A204.1 (cell line): ENCODE data around the gene PDE7B.

ENCODE experiments used
- FAIRE-seq: peaks from 2 replicates; lab custom pipeline; 2012; peaks lifted over from hg19 to GRCh38; lab: Jason Lieb, UNC

Gene PDE7B

DNA sequence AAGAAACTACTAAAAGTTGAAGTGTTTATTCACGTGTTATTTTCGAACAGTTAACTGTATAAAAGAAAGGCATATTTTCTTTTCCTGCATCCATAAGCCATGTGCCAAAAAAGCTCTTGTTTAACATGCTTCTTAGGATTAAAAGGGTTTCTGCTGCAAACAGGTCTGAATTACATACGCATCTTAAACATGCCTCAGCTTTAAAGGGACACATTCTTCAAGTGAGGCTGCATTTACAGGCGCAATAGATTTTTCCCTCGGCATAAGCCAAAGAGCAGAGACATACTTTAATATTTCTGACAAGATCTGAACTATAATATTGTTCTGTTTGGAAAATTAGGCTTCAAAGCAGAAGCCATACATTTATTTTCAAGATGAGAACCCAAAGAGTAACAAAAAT is 39.4 kb downstream of the PDE7B start:
- no peak for FAIRE-seq

DNA sequence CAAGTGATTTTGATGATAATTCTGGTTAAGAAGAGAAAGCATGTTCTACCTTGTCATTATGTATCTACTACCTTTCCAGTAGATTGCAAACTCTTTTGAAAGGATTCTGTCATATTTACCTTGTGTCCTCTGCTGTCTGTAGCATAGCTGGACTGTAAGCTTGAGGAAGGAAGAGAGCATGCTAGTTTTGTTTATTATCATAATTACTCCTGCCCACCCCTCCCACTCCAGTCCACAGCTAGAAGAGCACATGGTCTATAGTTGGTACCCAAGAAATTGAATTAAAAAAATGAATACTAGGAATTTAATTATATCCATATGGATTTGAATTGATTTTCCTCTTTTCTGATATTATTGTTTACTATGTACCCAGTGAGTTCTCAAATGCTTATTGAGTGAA is 40.2 kb downstream of the PDE7B start:
- no peak for FAIRE-seq

DNA sequence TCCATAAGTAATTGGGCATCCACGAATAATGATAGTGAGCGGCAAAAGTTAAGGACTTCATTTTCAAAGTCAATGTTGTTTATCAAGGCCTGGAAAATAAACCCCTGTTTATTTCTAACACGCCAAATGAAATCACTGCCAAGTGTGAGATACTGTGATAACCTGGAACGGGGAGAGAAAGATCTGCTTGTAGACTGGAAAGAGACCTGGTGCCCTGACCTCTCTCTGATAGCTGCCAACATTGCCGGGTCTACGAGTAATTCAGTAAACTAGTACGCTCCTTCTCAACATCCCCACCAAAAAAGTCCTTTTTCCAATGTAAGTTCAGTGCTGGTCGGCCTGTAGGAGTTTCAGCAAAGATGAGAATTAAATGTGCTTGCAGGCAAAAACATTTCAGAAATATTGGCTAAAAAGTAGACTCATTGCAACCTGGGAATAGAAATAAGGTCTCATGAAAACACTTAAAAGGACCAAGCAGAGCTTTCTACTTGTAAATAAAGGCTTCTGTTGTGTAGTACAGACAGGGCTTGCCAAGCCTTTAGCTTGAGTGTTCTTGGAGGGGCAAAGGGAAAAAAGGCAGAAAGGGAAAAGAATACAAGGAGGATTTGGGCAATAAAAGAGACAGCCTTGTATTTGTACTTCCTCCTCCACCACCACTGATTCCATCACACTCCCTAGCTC is 43.9 kb downstream of the PDE7B start:
- FAIRE-seq, result no peak

DNA sequence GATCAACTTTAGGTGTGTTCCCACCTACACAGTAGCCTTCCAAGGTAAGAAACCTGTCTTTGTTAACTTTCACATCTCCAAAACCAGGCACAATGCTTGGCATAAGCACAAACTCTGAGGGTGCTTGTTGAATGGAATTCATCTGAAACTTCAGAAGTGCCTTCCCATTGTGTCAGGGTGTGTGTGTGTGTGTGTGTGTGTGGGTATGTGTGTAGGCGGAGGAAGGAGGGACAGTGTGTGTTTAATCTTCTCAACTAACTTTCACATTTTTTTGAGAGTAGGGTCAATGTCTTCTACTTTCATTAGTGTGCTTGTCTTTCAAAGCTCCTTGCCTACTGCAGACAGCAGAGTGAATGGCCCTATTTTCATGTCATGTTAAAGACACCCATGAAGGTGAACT is 45.6 kb downstream of the PDE7B start:
- no peak for FAIRE-seq

DNA sequence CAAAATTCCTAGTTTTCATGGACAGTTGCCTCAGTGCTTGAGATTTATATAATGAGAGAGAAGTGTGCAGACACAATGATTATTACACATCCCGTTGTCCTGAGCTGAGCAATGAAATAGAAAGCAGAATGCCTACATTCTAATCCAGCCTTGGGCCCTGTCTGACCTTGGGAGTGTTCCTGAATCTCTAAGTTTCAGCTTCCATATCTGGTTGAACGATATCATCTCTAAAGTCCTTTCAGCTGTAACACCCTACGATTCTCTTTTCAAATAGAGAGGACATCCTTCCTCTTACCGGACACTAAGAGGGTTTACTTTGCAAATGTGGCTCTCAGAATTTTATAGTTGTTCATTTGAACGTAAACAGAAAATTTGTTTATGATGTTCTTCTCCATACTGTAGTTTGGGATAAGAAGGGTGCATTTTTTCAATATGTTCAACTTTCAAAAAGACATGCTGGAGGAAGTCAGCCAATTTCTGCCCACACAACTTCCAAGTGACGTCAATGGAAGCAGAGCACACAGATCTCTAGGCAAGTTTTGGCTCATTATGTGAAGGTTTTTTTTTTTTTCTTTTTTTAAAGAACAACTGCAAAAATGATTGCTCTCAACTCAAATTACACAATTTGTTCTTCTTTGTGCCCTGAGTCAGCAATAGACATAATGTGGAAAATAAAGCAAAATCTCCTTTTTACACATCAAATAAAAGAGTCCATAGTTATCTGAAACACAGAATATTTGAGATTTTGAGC is 50.4 kb downstream of the PDE7B start:
- no peak for FAIRE-seq

DNA sequence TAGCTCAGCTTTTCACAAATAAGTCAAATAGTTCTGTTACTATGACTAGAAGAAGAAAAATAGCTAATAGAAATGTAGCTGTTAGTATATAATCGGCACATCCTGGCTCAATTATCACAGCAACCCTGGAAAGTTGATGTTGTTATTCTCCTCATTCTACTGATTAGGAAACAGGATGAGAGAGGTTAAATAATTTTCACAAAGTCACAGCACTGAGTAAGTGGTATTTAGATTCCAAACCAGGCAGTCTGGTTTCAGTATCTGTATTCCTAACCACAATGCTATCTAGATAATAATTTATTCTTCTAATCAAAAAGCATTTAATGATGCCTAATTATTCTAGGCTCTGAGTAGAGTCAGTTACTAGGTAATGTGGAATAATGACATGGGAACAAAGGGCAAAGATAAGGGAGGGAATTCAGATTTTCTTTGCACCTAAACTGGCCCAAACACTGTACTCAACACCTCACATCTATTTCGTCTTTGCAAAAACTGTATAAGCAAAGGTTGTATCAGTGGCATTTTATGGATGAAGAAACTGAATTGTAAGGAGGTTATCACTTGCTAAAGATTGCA is 51.3 kb downstream of the PDE7B start:
- no peak for FAIRE-seq

GRCh38 chr6:135904666-135905065 is 53.2 kb downstream of the PDE7B start:
- FAIRE-seq, result no peak

- no peak for FAIRE-seq
Measured at GRCh38 chr6:135905604-135906300, 54.3 kb downstream of the PDE7B start.

DNA sequence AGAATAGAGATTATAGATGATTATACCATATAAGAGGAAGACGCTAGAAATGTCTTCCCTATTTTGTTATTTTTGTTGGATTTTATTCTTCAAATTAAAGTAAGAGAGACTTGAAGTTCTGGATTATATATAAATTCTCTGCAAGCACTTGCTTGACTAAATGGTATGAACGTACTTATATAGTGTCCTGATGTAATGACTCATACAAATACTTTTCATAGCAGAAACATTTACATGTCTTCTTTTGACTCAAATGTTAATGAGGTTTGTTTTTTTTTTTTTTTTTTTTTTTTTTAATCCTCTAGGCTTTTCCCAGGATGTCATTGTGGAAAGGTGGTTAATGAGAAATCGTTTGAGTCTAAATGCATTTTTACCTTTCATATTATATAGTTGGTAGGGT is 55.0 kb downstream of the PDE7B start:
- FAIRE-seq, result no peak

- no peak for FAIRE-seq
Measured at GRCh38 chr6:135906972-135907465, 55.5 kb downstream of the PDE7B start.

GRCh38 chr6:135909737-135910387 is 58.4 kb downstream of the PDE7B start:
- no peak for FAIRE-seq

DNA sequence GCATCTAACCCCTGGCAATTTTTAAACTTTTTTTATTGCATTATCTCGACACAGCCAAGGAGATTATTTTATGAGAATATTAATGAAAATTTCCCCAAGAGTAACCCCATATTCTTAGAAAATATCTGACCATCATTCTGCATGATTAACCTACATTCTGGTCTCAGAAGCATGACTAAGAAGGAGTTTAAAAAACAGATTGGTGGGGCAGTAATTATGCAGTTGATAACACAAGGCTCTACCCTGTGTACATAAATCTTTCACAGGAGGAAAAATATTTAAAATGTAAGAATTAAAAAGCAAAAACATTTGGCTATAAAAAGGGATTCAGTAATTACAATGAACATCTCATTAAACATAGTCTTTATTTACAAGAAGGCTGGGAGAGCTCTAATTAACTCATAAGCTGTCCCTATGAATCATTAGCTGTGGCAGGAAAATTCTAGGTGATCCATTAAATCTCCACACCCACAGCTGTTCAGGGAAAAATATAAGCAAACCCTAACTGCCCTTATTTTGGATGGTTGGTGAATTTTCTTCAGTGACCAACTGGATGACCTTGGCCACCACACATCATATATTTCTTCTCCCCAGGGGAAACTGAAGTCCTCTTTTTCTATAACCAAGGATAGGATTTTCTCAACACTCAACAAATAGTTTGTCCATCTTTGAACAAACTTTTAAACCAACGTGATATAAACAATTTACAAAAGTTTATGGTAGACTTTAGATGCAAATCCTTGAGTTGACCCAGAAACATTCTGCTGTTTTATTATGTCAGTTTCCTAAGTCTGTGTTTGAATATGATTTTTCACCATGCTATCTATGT is 59.5 kb downstream of the PDE7B start:
- FAIRE-seq, result no peak

DNA sequence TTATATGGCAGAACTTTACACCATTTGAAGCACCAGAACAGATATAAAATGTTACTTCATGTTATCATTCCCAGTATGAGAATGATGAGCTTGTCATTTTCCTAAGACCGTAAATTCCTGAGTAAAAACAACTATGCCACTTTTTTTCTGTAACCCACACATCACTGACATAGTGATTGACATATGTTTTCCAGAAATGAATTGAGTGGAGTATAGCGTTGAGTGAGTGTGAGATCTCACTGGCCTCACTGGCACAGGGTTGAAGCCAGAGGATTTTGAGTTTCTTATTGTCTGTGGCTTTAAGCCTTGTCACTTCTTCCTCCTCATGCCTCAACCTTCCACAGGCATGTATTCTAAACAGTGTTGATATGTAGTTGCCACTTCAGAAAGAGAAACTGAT is 62.3 kb downstream of the PDE7B start:
- no peak for FAIRE-seq

- no peak for FAIRE-seq
Measured at GRCh38 chr6:135919026-135919425, 67.5 kb downstream of the PDE7B start.

DNA sequence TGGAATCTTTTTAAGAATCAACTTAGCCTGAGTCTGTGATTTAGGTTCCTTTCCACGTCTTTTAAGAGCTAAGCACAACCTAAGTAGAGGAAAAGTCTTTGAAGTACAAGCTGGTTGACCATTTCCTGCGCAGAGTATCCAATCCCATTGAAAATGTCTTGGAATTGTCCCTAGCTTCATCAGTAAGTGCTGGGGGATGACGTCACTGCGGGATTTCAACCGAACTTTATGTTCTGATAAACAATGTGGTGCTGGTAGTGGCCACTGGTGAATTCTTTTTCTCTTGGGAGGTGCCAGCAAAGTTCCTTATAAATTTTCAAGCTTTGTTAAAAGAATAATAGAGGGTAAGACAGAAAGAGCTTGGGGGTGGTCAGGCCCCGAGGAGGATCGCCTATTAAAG is 69.2 kb downstream of the PDE7B start:
- no peak for FAIRE-seq

DNA sequence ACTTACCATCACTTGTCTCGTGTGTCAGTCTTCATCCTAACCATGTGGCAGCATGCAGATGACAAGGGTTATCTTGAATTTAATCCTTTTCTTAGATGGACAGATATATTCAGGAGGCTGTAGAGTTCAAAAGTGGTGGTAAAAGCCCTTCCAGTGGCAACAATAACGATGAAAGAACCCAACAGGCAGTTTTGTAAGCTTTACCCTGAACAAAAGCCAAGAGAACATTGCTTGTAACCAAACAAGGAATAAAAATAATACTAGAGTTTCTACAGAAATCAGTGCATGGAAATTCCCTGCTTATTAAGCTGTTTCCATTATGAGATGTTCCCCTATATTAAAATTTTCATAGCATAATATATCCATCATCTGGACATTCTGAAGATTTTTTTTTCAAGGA is 69.7 kb downstream of the PDE7B start:
- FAIRE-seq, result no peak

DNA sequence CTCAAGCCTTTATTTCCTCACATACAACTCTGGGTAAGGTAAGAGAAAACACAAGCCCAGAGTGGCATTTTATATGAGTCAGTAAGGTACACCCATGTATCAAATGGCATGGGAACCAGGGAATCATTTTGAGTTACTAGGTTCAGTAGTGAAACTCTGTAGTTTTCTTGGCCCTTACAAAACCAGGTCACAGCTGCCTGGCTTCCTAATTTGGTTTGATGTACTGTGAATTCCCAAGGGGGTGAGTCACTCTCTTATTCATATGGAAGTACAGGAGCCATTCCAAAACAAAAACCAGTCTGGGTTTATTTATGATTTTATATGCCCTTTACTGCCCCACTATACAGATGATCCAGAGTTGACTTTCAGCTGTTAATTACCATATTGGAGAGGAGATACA is 70.7 kb downstream of the PDE7B start:
- FAIRE-seq, result no peak

DNA sequence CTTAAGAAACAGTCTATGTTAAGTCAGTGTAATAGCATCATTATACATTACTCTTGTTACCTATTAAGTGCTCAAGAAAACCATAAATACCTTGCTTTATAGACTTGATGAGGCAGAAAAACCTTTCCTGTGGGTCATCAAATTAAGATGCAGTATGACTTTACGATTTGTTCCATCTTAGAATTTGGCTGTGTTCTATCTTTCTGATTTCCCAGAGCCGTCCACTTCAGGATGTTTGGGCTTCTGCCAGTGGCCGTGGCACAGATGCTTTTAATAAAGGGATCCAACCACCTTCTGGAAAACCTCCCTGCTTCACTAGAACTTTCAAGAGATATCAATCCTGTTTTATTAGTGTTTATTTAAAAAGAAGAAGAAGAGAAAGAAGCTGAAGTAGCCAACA is 71.2 kb downstream of the PDE7B start:
- no peak for FAIRE-seq

DNA sequence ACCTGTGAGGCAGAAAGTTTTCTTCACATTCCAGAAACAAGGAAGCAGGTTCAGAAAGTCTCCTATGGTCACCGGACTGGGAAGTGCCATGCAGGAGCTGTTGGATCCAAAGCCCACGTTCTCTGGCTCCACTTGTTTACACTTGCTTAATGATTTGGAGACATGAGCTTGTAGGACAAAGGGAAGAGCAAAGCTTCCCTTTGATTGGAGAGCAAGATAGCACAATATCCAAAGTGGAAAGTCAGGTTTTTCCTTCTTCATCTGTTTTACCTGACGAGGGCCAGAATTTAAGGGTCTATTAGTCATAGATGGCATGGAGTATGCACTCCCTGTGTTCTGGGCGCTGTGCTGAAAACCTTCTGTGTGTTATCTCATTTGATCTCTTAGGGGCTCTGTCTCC is 81.2 kb downstream of the PDE7B start:
- no peak for FAIRE-seq

GRCh38 chr6:135935941-135936601 is 84.6 kb downstream of the PDE7B start:
- FAIRE-seq, result no peak

DNA sequence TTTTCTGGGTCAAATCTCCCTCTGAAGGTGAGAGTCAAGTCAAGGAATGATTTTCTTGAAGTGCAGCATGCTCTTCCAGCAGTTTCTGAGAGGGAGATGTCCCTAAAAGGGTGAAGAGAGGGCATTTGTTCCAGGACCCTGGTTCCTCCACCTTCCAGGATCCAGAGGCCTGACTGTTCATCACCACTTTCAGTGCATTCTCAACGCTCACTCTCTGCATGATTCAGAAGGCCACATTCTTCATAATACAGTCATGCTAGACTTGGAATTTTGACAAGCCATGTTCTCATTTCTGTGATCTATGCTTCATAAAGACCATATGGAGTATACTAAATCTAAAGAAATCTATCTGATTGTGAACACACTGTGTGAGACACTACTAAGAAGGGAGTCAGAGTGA is 85.1 kb downstream of the PDE7B start:
- no peak for FAIRE-seq
